ENCODE data around the gene ST6GAL1.
"Not testable (repeated sequence)": the region's sequence is repeated elsewhere in the genome, so short reads cannot be mapped to it uniquely, and the experiment has no call there.

Gene ST6GAL1

GRCh38 chr3:186973702-186974101 lies 43.4 kb downstream of the ST6GAL1 start:
- no peak for DNase-seq

DNA sequence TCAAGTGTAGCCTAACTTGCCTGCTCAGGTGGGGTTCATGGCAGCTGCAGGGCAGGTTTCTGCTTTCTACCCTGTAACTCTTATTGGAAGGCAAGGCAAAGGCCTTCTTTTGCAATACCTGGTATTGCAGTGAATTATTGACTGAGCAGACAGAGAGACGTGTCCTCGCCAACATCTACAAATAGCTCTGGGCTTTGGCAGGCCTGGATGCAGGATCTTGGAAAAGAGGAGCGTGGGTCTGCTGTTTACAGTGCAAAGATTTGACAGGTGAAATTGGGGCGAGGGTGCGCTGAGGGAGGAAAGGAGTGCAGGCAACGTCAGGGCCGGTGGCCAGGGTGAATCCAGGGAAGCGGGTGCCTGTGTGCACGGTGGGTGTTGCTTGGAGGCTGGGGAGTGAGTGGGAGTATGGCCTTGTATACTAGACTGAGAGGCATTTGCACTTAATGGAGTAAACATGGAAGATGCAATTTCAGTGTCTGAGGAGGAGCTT lies 44.5 kb downstream of the ST6GAL1 start:
- no peak for DNase-seq

GRCh38 chr3:186975726-186976125 lies 45.4 kb downstream of the ST6GAL1 start:
- DNase-seq, result no peak

DNA sequence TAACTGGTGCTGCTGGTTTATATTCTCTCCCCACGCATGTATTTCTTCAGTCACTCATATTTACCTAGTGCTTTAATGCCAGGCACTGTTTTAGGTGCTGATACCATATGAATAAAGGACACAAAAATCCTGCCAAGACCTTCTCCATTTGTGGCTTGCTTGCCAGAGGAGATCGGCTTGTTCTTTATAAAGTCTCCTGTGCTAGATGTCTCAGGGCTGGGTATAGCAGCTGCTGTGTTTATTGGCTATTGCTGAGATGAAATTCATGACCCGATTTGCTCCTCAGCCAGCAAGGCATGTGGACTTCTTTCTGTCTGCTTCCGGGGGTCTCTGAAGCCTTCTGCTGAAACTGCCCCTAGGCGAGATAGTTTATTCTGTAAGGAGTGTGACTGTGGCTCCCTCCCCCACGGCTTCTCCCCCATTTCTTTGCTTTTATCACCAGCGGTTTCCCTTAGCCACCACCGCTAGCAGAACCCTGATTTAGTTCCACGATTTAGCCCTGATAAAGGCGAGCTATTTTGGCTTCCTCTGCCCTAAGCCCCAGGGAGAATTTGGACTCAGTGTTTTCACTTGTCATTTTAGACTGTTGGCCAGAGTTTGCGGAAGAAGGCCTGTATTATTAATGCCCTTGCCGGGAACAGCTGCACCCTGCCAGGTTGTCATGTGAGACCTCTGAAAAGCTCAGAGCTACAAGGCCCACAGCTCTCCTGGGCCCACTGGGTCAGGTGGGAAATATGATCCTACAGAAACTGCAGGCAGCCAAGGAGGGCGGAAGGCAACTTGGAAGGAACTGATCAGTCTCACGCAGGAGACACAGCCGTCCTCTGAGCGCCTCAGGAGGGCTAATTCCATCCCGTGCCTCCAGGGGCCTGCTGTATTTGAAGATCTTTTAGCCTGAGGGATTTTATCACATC lies 46.8 kb downstream of the ST6GAL1 start:
- DNase-seq, result no peak

DNA sequence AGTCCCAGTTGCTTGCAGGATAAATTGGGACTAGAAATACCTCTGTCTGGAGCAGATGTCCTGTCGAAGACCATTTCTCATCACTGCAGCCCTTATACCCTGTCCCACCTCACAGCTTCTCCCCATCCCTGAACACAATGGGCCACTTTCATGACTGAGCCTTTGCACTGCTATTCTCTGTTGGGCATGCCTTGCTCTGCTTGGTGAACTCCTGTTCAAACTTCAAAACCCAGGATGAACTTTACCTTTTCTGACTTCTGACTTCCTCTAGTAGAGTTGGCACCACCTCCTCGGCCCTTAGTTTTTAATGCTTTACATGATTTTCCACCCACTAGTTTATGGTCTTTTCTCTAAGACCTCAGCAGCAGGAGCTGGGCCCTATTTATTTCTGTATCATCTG lies 48.4 kb downstream of the ST6GAL1 start:
- DNase-seq, result no peak

DNA sequence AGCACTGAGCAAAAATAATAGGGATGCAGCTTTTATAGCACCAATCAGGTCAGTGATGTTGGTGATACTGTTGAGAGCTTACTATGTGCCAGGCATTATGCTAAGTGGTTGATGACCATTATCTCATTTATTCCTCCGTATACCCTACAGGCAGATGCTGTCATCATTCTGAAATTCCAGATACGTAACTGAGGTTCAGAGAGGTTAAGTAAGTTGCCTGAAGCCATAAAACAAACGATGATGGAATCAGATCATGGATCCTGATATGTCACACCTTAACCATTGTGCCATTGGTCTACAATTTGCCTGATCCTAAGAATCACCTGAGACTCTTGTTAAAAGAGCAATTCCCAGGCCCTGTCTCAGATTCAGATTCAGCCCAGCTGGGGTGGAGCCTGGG lies 49.5 kb downstream of the ST6GAL1 start:
- DNase-seq, result no peak

GRCh38 chr3:186980989-186981388 lies 50.7 kb downstream of the ST6GAL1 start:
- DNase-seq, result no peak

DNA sequence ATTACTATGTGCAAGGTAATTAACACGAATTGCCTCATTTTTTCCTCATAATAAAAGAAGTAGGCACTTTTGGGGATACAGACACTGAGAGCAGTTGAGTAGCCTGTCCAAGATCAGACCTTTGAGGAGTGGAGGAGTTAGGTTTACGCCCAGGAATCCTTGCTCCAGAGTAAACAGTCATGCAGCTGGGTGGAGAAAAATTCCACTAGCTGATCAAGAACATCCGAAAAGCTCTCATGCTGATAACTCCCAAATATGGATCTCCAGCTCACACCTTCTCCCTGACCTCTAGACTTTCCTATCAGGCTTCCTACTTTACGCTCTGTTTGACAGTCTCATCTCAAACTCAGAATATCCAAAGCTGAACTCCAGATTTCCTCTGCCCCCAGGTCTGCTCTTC lies 53.3 kb downstream of the ST6GAL1 start:
- DNase-seq, result no peak

DNA sequence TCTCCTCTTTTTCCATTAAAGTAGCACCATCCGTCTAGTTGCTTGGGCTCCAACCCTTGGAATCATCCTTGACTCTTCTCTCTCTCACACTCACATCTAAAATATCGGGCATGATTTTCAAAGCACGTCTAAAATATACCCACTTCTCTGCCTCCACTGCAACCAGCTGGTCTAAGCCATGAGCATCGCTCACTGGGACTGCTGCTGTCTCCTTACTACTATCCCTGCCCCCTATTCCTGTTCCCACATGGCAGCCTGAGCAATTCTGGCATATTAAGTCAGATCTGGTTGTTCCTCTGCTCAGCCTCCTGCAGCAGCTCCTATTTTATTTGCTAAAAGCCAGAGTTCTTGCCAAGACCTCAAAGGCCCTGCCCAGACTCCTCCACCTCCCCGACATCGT lies 53.7 kb downstream of the ST6GAL1 start:
- DNase-seq, result no peak

GRCh38 chr3:186985661-186986364 lies 55.5 kb downstream of the ST6GAL1 start:
- DNase-seq, result peak; percentile 51

GRCh38 chr3:186986406-186986805 lies 56.1 kb downstream of the ST6GAL1 start:
- no peak for DNase-seq

DNA sequence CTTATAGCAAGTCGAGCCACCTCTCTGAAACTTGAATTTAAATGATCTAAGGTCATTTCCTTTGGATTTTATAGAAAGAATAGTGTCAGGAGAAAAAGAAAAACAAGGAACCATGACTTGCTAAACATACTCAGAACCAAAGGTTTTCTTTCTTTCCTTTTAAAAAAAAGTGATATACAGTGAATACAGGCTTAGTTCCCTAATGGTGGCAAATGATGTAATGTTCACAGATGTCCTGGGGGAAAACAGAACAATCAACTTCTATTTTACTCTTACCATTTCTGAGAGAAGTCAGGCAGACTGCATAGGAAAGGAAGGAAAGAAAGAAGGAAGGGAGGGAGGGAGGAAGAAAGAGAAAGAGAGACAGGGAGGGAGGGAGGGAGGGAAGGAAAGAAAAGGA lies 56.5 kb downstream of the ST6GAL1 start:
- DNase-seq, result no peak

- DNase-seq, result no peak
Measured at GRCh38 chr3:186988806-186989205, 58.5 kb downstream of the ST6GAL1 start.

- DNase-seq, result no peak
Measured at GRCh38 chr3:186989429-186989828, 59.1 kb downstream of the ST6GAL1 start.

DNA sequence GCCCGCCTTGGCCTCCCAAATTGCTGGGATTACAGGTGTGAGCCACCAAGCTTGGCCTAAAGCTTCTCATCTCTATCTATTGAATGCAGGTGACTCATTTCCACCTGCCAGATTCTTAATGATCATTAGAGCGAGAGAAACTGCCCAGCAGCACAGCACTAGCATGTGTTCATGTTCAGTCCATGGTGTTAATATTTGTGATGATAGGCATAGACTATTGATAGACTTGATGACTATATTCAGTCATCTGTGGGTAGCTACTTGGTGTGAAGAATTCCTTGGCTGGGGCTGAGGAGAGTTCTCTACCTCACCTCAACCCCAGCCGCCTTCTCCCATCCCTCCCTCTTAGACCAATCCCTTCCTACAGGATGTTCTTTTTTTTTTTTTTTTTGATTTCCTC lies 60.0 kb downstream of the ST6GAL1 start:
- no peak for DNase-seq

- no peak for DNase-seq
Measured at GRCh38 chr3:186990878-186991308, 60.6 kb downstream of the ST6GAL1 start.

GRCh38 chr3:186991470-186991869 lies 61.1 kb downstream of the ST6GAL1 start:
- DNase-seq, result no peak

- DNase-seq, result not testable (repeated sequence)
Measured at GRCh38 chr3:186992096-186992495, 61.8 kb downstream of the ST6GAL1 start.

DNA sequence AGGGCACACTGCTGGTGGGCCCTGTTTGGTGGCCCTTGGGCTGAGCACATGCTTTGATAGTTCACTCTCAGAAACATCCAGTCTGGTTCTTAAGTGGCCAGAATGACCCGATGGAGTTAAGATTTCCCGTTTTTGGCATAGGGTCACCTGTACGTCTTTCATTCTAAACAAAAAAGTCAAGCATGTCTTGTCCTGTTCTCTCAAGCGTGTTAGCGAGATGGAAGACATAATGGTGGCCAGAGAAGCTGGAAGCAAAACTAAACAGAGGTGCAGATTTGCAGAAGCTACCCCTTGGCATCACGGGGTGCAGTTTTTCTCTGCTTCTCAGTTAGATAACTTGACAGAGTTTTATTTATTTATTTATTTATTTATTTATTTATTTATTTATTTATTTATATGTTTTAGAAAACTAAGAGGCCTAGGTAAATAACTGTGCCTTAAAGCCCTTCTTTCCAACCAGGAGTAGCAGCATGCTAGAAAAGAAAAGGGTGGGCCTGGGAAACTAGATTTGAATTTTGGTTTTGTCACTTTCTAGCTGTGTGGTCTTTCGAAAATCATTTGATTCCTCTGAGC lies 63.0 kb downstream of the ST6GAL1 start:
- DNase-seq, result no peak

DNA sequence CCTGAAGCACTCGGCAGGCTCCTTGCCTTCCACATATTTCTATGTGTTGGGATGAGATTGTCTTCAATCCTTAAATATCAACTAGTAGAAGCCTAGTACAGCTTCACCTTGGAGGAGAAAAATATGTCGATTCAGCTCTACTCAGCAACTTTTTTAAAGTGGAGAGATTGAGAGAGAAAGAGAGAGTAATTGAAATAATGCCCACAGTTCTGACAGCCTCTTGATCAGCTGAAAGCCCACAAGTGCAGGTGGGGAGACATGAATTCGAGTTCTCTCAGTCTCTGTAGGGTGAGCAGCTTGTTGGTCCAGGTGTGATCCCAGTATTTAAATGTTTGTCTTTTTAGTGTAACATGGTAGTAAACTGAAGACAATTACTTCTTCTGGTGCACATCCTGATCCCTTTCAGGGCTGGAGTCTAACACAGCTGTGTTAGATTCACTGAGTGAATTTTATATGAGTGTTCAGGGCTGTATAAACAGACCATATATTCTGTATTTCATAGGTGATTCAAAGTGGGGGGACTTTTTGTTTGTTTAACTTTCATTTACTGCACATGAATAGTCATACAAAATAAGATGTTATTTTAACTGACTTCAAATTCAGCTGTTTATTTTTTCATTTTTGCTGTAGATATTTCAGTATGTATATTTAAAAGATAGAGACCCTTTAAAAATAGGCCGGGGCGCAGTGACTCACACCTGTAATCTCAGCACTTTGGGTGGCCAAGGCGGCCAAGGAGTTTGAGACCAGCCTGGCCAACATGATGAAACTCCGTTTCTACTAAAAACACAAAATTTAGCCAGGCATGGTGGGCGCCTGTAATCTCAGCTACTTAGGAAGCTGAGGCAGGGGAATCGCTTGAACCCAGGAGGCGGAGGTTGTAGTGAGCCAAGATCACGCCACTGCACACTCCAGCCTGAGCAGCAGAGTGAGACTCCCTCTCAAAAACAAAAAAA lies 64.0 kb downstream of the ST6GAL1 start:
- DNase-seq, result no peak

DNA sequence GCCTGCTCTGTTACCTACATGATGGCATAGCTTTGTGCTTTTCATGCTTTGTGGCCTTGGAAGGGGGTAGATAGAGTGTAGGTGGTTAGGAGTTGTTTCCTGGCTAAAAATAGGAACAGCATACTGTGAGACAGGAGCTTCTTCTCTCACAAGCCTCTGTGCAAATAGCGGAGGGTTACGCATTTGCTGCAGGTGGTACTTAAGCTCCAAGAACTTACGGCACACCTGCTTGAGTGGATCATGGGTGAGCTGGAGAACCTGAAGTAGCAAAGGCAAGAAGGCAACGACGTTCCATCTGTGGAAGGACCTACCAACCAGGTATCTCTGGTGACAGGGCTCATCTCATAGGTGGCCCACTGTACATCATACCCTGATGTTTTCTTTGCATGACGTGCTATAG lies 66.0 kb downstream of the ST6GAL1 start:
- no peak for DNase-seq

GRCh38 chr3:186997061-186997460 lies 66.7 kb downstream of the ST6GAL1 start:
- no peak for DNase-seq
